ENCODE data around the gene PLB1.

The PLB1 gene

DNA sequence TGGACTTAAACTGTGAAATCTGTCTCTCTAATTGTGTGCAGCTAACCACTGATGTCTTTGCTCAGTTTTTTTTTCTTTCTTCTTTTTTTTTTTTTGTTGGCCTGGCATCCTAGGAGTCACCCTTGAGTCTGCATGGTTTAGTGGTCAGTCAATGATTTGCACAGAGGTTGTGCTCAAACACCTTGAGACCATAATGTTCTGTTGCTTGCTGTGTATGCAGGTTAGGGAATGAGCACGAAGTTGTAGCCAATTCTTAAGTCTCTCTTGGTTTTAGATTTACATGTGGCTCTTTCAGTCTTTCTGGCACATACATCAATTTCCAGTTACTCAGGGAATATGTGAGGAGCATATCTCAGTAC, 16.7 kb downstream of the PLB1 start:
- H3K4me3 ChIP-seq (ENCODE audit: low read length) = no peak overlapping the region
- no peak for DNase-seq (ENCODE audit: low read depth)
- TF ChIP-seq, protein P1, sequence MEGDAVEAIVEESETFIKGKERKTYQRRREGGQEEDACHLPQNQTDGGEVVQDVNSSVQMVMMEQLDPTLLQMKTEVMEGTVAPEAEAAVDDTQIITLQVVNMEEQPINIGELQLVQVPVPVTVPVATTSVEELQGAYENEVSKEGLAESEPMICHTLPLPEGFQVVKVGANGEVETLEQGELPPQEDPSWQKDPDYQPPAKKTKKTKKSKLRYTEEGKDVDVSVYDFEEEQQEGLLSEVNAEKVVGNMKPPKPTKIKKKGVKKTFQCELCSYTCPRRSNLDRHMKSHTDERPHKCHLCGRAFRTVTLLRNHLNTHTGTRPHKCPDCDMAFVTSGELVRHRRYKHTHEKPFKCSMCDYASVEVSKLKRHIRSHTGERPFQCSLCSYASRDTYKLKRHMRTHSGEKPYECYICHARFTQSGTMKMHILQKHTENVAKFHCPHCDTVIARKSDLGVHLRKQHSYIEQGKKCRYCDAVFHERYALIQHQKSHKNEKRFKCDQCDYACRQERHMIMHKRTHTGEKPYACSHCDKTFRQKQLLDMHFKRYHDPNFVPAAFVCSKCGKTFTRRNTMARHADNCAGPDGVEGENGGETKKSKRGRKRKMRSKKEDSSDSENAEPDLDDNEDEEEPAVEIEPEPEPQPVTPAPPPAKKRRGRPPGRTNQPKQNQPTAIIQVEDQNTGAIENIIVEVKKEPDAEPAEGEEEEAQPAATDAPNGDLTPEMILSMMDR (conservative IDR thresholded peaks at IDR 0.05; ENCODE audit: low read length) = no peak

DNA sequence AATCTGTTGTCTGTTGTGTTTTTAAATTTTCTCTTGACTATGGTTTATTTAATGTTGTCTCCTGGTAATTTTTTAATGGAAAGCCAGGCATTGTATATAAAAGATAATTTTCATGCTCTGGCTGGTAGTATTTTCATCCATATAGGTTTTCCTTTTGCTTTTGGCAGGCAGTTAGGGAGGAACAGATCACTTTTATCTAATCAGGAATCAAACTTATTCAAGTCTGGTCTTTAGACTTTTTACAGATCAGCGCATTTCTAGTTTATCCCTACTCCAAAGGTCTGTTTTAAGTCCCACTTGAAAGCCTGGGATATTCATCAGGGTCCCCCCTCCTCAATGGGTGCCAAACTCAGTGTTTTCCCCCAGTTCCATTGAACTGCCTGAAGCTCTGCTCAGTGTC, 17.2 kb downstream of the PLB1 start:
- H3K4me3 ChIP-seq (ENCODE audit: low read length) = no peak overlapping the region

DNA sequence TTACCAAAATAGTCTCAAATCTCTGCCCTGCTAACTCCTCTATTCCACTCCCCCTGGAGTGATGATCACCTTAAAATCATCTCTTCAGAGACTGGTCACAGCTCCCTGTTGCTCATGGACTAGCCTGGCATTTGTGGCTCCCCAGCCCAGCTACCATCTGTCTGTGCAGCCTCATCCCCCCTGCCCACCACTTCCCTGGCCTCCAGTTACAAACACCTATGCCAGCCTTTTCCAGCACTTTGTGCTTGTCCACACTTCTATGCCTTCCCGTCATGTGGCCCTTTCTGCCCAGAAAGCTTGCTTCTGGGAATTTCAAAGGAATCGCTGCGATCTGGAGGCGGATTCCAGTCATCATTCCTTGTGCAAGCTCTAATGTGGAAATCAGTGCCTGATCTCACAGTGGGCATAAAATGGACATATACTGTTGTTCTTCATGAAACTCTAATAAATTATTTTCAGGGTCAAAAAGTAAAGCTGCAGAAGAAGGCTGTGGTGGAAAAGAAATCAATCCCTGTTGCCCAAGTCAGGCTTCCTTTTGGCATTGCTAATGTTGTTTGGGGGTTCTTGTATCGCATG, 19.4 kb downstream of the PLB1 start:
- TF ChIP-seq, protein P1 (conservative IDR thresholded peaks at IDR 0.05; ENCODE audit: low read length) = no peak
- H3K4me3 ChIP-seq (ENCODE audit: low read length) = no peak overlapping the region
- DNase-seq (ENCODE audit: low read depth) = no peak

More for the DNA sequence above, 17.2 kb downstream of the PLB1 start:
- TF ChIP-seq, protein P1 (conservative IDR thresholded peaks at IDR 0.05; ENCODE audit: low read length) = no peak
- no peak for DNase-seq (ENCODE audit: low read depth)

DNA sequence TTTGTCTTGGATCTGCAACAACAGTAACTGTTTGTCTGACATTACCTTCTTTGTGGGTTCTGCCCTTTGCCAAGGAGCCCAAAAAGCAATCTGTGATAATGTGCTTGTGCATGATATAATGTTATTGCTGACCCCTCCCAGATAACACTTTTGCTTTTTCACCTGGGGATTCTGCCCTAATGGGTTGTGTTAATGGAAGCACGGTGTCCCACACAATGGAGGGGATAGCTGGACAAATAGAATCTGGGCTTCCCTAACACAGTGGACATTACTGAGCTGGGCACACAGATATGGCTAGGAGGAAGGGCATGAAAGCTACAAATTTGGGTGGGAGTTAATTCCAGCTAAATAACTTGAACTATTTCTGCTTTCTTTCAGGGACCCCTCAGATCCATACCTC, 20.6 kb downstream of the PLB1 start:
- no peak for DNase-seq (ENCODE audit: low read depth)
- no peak overlapping the region for H3K4me3 ChIP-seq (ENCODE audit: low read length)
- TF ChIP-seq, protein P1 (conservative IDR thresholded peaks at IDR 0.05; ENCODE audit: low read length) = no peak

DNA sequence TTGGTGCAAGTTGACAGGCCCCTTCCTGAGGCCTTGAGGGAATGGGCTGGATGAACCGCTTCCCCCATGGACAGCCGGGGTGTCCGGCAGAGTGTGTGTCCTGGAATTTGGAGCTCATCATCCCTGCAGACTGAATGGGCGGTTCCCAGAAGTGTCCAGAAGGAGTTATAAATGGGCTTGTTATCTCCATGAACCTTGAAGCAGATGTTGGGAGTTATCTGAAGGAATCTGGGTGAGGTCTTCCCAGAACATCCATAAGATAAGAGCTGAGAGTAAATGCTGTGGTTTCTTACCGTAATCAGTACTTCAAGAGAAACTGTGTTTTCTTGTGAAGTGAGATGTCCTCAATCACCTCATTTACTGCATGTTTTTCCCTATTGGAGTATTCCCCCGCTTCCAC, 21.1 kb downstream of the PLB1 start:
- TF ChIP-seq, protein P1 (conservative IDR thresholded peaks at IDR 0.05; ENCODE audit: low read length) = no peak
- no peak overlapping the region for H3K4me3 ChIP-seq (ENCODE audit: low read length)
- DNase-seq (ENCODE audit: low read depth) = no peak

DNA sequence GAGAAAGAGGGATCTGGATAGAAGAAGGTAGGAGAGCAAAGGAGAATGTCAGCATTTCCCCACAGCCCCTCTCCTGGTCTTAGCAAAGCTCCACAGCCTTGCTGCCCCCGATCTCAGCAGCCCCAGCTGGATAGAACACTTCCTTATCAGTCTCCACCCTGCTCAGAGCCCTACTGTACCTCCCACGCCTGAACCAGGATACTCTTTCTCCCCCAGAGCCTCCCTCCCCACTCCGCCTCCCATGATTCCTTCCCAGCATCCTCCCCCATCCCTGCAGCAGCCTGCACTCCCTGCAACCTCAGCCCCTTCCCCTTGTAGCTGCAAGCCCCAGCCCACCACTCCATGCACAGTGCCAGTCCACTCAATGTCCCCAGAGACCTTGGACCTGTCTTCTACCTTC, 25.8 kb downstream of the PLB1 start:
- TF ChIP-seq, protein P1 (conservative IDR thresholded peaks at IDR 0.05; ENCODE audit: low read length) = no peak
- no peak overlapping the region for H3K4me3 ChIP-seq (ENCODE audit: low read length)
- no peak for DNase-seq (ENCODE audit: low read depth)

DNA sequence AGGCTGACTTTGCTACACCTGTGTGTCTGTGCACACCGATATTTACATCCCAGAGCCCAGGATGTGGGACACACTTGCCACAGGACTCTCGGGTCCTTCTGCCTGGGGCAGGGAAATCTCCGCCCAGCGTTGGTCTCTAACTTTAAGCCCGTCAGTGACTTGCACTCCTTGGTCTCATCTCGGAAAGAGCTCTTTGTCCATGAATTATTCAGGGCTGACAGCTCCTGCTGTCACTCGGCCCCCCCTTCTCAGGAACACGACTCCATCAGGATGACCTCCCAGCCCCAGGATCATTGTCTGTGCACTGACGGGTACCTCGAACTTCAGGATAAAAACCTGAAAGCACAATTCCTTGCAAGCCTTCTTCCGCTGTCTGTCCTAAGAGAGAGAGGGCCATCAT, 26.6 kb downstream of the PLB1 start:
- no peak for DNase-seq (ENCODE audit: low read depth)
- H3K4me3 ChIP-seq (ENCODE audit: low read length) = no peak overlapping the region
- TF ChIP-seq, protein P1 (conservative IDR thresholded peaks at IDR 0.05; ENCODE audit: low read length) = no peak

Data from AG10803 (cell line).